A204.1 (cell line): Measurements from ENCODE around the gene GGTLC2.
"Not testable (repeated sequence)": the region's sequence is repeated elsewhere in the genome, so short reads cannot be mapped to it uniquely, and the experiment has no call there.

Source experiments
- FAIRE-seq: peaks from 2 replicates; lab custom pipeline; 2012; peaks lifted over from hg19 to GRCh38; lab: Jason Lieb, UNC

Gene GGTLC2

DNA sequence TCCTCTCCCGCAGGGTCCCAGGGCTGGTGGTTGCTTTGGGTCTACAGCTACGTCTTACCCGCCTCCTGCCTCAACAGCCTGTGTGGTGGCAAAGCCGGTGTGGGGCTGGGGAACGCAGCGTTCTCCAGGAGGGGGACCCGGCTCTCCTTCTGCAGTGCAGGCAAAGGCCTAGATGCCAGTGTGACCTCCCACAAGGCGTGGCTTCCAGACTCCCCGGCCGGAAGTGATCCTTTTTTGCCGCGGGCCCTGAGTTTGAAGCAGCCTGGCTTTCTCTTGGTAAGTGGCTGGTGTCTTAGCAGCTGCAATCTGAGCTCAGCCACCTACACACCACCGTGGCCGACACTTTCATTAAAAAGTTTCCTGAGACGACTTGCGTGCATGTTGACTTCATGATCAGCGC lies 6.1 kb upstream of the GGTLC2 start:
- FAIRE-seq, result not testable (repeated sequence)

DNA sequence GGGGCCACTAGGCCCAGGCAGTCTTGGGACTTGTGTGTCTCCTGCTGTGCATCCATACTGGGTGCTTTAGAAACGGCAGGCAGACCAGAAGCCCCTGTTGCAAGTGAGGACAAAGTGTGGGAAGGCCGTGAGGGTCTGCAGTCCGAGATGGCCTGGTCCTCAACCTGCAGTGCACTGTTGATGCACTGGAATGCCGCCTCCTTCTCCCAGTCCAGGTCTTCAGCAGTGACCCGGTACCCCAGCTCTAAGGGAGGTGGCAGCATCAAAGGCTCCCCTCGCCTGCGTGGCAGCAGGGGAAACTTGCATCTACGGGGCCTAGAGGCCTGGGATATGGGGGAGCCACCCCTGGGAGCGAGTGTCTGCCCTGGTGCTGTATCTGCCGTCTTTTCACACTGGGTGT lies 2.2 kb upstream of the GGTLC2 start:
- not testable (repeated sequence) for FAIRE-seq

DNA sequence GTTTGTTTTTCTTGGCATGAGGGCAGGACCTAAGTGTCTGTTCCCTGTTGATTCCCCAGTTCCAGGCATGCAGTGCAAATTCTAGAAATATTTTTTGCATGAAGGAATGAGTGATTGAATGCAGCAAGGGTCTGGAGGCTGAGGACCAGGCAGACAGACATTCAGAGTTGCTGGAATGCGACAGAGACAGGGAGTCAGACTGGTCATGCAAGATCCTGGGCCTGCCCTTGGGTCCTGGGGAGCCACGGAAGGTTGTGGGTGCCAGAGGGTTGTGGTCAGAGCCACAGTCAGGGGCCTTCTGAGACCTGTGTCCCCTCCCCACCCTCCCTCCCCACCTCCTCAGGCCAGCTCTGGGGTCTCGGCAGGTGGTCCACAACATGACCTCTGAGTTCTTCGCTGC lies 1.6 kb downstream of the GGTLC2 start:
- FAIRE-seq, result not testable (repeated sequence)

DNA sequence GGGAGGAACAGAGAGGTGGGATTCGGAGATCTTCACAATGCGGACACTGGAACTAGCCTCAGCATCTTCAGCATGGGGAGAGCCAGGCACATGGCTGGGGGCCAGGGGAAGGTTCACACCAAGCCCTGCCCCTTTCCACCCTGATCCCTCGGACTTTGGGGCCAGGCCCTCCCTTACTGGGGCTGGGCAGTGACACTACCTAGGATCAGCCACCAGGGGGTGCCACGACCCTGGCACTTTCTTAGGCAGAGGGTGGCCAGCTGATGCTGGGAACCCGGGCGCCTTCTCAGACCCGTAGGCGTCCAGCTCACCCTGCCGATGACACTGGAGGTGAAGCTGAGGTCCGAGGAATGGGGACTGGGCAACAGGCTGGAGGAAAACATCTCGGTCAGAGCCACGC lies 3.5 kb downstream of the GGTLC2 start:
- not testable (repeated sequence) for FAIRE-seq

DNA sequence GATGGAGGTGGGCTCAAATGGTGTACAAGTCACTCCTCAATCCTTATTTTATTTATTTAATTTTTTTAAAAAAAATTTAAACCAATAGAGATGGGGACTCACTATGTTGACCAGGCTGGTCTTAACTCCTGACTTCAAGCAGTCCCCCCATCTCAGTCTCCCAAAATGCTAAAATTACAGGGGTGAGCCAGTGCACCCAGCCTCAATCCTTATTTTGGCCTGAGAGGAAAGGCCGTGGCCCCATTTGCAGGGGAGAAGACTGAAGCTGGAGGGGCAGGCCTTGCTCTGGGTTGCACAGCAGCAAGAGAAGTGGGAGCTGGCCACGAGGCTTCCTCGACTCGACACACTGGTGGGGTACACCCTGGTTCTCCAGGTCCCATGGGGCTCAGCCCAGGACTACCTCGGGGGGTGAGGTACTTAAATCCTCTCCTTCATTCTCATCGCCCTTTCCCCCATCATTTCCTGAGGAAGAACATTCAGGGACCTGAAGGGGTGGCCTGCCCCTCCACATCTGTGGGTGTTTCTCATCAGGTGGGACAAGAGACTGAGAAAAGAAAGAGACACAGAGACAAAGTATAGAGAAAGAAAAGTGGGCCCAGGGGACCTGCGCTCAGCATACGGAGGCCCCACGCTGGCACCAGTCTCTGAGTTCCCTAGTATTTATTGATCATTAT lies 4.6 kb downstream of the GGTLC2 start:
- not testable (repeated sequence) for FAIRE-seq

DNA sequence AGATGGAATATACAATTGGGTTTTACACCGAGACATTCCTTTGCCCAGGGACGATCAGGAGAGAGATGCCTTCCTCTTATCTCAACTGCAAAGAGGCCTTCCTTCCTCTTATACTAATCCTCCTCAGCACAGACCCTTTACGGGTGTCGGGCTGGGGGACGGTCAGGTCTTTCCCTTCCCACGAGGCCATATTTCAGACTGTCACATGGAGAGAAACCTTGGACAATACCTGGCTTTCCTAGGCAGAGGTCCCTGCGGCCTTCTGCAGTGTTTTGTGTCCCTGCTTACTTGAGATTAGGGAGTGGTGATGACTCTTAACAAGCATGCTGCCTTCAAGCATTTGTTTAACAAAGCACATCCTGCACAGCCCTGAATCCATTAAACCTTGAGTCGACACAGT lies 5.3 kb downstream of the GGTLC2 start:
- FAIRE-seq, result not testable (repeated sequence)

DNA sequence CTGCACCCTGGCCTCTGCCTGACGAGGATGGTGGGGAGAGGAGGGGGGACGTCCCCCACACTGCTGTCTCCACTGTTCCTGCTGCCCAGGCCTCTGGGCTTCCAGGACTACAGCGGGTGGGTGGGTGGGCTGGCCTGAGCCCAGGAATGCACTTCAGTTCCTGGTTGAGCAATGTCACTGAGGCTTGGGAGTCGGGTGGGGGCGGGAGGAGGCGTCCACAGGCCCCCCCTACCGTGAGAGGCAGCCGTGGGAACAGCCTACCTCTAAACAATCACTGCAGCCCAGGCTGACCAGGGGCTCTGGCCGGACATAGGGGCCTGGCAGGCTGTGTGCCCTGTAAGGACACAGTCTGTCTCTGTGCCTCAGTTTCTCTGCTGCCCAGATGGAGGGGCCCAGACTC lies 6.0 kb downstream of the GGTLC2 start:
- not testable (repeated sequence) for FAIRE-seq

DNA sequence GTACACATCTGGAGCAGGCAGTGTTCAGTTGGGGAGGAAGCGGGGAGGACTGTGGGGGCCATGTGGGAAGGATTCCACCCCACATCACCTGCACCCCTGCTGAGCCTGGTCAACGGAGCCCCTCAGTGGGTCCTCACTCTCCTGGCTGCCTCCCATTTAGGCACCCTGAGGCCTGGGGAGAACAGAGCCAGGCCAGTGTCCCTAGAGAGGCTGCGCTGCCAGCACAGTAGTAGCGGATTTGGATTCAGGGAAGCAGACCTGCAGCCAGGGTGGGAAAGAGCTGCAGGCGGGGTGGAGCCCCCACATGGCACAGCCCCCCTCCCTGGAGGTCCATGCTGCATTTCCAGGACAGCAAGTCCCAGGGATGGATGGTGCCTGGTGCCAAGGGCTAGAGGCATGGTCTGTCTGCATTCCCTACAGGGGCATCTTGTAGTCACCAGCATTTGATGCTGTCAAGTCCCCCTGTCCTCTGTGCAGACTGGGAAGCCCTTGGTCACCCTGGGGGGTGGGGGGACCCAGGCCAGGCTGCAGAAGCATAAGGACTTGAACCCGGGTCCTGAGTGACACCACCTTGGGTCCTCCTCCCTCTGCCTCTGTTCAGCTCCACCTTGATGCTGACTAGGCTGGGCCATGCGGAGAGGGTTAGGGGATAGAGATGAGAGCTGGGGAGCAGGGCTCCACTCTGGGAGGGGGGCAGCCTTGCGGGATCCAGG lies 6.5 kb downstream of the GGTLC2 start:
- FAIRE-seq, result not testable (repeated sequence)

DNA sequence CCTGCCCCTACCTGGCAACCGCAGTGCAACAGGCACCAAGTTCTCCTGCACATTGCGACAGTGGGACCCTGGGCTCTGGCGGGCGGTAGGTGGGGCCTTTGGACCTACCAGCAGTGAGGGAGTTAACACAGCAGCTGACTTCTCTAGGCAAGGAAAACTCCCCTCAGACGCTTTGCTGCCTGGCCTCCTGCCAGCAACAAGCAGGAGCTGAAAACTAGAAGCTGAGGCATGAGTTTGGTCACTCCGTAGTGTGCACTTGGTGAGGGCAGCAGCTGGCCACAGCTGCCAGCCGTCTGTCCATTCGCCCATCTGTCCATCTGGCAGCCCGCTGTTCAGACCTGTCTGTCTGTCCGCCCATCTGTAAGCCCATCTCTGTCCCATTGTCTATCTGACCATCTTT lies 7.2 kb downstream of the GGTLC2 start:
- not testable (repeated sequence) for FAIRE-seq

DNA sequence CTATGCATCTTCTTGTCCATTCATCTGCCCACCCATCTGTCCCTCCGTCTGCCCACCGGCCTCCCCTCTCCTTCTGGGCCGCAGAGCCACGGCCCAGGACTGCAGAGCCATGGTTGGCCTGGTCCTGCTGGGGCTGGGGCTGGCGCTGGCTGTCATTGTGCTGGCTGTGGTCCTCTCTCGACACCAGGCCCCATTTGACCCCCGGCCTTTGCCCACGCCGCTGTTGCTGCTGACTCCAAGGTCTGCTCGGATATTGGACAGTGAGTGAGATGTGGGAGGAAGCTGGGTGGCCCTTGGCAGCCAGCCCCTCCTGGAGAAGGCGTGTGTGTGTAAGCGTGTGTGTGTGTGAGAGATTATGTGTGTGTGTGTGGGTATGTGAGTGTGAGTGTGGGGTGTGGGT lies 7.7 kb downstream of the GGTLC2 start:
- FAIRE-seq, result not testable (repeated sequence)

DNA sequence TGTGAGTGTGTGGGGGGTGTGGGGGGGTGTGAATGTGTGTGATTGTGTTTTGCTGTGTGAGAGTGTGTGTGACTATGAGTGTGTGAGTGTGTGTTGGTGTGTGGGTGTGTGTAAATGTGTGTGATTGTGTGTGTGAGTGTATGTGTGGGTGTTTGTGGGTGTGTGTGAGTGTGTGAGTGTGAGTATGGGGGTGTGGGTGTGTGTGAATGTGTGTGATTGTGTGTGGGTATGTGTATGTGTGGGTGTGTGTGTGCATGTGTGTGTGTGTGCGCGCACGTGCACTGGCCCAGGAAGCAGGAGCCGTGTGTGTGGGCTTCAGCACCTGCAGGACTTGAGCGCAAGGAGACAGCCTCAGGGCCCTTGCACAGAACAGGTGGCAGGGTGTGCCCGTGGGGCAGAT lies 8.2 kb downstream of the GGTLC2 start:
- FAIRE-seq, result not testable (repeated sequence)

DNA sequence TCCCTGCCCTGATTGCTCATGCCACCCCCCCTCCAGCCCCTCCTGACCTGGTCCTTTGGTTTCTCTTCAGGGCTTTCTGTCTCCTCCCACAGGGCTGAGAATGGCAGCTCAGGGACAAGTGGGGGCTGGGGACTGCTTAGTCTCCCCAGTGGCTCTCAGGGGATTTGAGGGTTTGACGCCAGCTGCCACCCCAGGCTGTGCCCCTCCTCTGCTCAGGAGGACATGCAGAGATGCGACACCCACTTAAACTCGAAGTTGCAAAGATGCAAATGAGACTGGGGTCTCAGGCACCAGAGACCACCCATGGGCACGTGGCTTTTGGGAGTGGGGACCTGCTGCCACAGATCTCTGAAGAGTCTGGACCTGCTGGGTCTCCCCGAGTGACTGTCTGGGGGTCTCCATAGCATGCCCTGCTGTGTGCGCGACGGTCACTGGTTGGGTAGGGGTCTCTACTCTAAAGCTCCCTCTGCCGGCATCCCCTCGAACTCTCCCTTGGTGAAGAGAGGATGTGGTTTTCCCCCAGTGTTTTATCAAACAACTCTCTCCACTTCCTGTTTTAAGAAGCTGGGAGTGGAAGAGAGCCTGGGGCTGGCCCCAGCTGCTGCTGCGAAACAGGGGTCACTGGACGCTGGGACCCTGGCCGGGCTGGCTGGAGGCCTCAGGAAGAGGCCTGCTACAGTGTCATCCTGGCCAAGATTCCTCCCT lies 9.4 kb downstream of the GGTLC2 start:
- not testable (repeated sequence) for FAIRE-seq

DNA sequence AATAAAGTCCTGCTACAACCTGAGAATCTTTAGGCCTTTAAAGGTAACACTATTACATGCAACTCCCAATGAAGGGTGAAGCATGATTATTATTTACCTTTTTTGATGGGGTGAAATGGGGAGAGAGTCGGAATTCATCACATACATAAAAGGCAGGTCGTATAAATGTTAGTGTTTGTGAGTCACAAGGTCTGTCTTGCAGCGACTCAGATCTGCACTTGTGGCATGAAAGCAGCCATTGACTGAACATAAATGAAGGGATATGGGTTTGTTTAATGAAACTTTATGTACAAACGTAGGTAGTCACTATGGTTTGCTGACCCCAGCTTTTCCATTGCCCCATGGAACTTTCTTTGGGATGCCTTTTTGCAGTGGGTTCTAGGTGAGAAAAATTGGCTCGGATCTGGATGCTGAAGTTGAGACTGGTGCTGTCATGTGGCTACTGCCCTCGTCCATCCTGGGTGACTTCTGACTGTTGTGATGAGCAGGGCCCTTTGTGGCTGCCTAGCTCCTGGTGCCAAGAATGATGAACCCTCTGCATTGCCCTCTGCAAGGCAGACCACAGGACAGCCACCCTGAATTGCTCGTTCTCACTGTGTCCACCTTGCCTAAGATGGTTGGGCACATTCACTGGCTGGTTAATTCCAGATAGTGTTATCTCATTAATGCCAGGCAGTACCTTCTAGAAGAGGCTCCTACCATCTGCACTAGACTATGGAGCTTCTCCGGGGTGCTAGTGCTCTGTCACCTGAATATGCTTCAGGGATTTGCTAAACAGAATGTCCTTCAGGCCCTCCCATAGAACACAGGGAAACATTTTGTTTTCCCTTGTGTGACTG lies 11.3 kb downstream of the GGTLC2 start:
- no peak for FAIRE-seq

DNA sequence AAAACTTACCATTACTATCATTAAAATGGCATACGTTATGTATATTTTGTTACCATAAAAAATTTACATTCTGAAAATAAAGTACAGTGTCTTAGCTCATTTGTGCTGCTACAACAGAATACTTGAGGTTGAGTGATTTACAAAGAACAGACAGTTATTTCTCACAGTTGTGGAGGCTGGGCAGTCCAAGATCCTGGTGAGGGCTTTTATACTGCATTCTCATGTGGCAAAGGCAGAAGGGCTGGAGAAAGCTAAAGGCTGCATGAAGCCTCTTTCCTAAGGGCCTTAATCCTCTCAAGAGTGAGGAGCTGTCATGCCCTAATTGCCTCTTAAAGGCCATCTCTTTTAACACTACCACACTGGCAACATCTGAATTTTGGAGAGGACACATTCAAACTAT lies 13.3 kb downstream of the GGTLC2 start:
- no peak for FAIRE-seq

DNA sequence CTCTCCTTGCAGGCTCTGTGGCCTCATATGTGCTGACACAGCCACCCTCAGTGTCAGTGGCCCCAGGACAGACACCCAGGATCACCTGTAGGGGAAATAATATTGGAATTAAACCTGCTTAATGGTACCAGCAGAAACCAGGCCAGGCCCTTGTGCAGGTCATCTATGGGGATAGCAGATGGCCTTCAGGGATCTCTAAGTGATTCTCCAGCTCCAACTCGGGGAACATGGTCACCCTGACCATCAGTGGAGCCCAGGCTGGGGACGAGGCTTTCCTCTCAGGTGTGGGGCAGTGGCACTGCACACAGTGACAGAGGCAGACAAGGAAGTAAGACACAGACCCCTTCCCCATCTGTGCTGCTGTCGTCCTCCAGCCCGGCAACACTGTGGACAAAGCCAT lies 16.9 kb downstream of the GGTLC2 start:
- FAIRE-seq, result no peak

DNA sequence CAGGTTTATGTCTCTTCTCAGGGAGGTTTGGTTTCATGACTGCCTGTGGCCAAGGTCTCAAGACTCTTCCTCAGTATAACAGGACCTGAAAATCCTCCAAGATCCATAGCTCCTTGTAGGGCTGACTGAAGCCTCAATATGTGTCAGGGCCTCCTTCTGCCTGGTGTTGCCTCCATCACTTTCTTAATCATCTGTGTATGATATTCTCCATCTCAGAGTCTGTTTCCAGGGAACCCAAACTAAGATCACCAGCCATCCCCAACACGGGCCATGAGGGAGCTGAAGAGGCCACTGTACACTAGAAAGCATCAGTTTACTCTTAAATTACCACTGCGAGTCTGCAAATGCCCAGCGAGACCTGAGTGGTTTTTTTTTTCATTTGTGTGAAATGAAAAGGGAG lies 17.7 kb downstream of the GGTLC2 start:
- no peak for FAIRE-seq

DNA sequence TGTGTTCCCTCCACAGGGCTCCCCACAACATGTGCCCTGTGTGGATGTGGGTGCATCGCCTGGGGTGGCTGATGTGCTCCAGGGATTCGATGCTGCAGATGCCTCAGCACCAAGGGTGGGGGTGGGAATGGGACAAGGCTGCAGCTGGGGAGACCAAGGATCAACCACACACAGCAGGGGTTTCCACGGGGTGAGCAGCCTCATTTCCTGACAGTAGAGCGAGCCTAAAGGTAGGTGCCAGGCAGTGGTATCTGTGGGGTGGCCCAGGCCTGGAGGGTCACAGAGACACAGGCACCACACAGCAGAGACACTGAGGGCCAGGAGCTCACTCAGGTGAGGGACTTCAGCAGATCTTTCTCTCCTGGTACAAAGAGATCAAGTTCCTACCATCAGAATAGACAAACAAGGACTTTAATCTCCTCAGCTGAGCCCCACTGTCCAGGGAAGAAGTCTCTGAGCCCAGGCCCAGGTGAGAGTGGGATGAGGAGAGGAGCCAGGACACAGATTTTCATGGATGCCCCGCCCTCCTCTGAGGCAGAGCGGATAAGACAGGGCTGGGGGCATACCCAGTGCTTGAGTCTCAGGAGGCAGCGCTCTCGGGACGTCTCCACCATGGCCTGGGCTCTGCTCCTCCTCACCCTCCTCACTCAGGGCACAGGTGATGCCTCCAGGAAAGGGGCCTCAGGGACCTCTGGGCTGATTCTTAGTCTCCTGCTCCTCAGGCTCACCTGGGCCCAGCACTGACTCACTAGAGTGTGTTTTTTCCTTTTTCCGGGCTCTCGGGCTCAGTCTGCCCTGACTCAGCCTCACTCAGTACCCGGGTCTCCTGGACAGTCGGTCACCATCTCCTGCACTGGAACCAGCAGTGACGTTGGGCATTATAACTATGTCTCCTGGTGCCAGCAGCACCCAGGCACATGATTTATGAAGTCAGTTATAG lies 19.7 kb downstream of the GGTLC2 start:
- no peak for FAIRE-seq

DNA sequence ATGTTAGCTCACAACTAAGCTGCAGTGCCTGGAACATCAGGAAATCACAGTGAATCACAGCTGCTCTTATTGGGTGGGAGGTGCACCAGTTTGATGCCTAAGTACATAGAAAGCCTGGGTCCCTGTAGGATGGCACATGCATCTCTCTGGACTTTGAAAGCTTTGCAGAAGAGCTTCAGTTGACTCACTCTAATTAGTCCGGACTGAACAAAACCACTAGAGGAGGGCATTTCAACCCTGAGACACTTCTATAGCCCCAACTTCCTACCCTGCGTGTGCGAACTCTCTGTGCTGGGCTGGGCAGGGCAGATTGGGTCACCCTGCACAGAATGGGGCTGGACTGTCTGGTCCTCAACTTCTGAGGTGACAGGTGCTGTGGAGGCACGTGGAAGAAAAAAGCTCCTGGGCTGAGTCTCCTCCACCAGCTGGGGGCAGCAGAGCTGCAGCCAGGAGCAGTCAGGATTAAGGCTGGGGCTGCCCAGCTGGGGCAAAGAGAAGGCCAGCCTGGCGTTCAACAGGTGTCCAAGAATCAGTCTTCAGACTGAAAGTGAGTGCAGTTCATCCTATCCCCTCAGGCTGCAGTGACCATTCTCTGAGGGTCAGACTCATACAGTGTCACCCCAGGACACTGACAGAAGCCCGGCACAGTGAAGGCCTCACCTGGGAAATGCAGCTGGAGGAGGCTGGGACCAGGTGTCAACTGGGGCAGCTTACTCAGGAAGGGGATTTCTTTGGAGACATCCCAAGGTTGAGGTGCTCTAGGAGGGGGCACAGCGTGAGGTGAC lies 22.1 kb downstream of the GGTLC2 start:
- FAIRE-seq, result no peak

DNA sequence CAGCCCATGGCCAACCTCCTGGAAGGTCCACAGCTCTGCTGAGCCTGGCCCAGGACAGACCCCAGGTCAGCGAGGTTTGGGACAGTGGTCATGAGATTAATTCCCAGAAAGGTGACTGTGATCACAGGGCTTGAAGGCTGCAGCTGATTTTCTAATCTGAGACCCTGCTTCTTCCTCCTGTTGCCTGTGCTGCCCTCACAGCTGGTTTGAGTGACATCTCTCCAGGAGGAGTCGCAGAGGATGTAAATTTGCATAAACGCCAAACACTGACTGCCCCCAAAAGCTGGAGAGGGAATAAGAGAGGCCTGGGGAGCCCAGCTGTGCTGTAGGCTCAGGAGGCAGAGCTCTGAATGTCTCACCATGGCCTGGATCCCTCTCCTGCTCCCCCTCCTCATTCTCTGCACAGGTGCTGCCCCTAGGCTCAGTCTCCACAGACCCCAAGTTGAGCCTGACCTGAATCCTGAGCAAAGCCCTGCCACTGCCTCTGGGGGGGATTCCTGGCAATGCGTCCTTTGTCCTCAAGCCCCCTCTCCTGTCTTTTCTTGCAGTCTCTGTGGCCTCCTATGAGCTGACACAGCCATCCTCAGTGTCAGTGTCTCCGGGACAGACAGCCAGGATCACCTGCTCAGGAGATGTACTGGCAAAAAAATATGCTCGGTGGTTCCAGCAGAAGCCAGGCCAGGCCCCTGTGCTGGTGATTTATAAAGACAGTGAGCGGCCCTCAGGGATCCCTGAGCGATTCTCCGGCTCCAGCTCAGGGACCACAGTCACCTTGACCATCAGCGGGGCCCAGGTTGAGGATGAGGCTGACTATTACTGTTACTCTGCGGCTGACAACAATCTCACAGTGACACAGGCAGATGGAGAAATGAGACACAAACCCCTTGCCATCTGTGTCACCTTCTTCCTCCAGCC lies 23.8 kb downstream of the GGTLC2 start:
- no peak for FAIRE-seq
